GM12878 (cell line): ENCODE measurements around the gene TTC23L. TPM values are rescaled to one million over a fixed set of nuclear protein-coding genes. Genes with fewer than 3 reads are reported as not detected.
A peak's percentile ranks its signal among the peaks of the same experiment; 100 is the strongest.

Experiments used
- CHD1 ChIP-seq: IDR thresholded peaks from 2 replicates; pipeline ENCODE4 v1.6.1; 2012; ENCODE audit warnings: low read depth, low read length, improper control_type of control experiment
- CREB1 ChIP-seq: IDR thresholded peaks from 2 replicates; pipeline ENCODE4 v1.6.1; 2012; ENCODE audit warnings: low read depth, mild to moderate bottlenecking, inconsistent platforms
- FOXK2 ChIP-seq: fragments of 450-650 bp; IDR thresholded peaks from 2 replicates; pipeline ENCODE4 v1.6.1; 2017; ENCODE audit warnings: mild to moderate bottlenecking, moderate library complexity
- GABPA ChIP-seq: IDR thresholded peaks from 2 replicates; pipeline ENCODE4 v1.6.1; 2014; ENCODE audit warnings: antibody characterized with exemption, low read depth, mild to moderate bottlenecking, inconsistent platforms
- IKZF1 ChIP-seq: fragments of 450-650 bp; conservative IDR thresholded peaks from 2 replicates; pipeline ENCODE4 v1.6.1; 2017; ENCODE audit warnings: antibody characterized with exemption, mild to moderate bottlenecking
- IRF4 ChIP-seq: IDR thresholded peaks from 2 replicates; pipeline ENCODE4 v1.6.1; 2011; ENCODE audit warnings: low read depth, low read length
- MXI1 ChIP-seq: fragments of 150-350 bp; IDR thresholded peaks from 2 replicates; pipeline ENCODE4 v1.6.1; 2011; ENCODE audit warnings: low read depth, mild to moderate bottlenecking, inconsistent platforms, low read length, improper control_type of control experiment
- MYC ChIP-seq: IDR thresholded peaks from 2 replicates; pipeline ENCODE4 v1.6.1; 2011; ENCODE audit warnings: mild to moderate bottlenecking, low read length, moderate library complexity, inconsistent platforms; ENCODE audit not compliant: insufficient read depth, insufficient replicate concordance, insufficient read length, severe bottlenecking
- NFYB ChIP-seq: IDR thresholded peaks from 2 replicates; pipeline ENCODE4 v1.6.1; 2011; ENCODE audit warnings: low read depth, mild to moderate bottlenecking, low read length, improper control_type of control experiment, moderate library complexity; ENCODE audit not compliant: insufficient read depth
- NR2C1 ChIP-seq: fragments of 450-650 bp; IDR thresholded peaks from 2 replicates; pipeline ENCODE4 v1.6.1; 2017; ENCODE audit warnings: antibody characterized with exemption, mild to moderate bottlenecking, moderate library complexity
- SMC3 ChIP-seq: IDR thresholded peaks from 2 replicates; pipeline ENCODE4 v1.6.1; 2011; ENCODE audit warnings: low read length, improper control_type of control experiment, borderline replicate concordance
- WRNIP1 ChIP-seq: IDR thresholded peaks from 2 replicates; pipeline ENCODE4 v1.6.1; 2011; ENCODE audit warnings: low read depth, low read length, improper control_type of control experiment, borderline replicate concordance
- YBX1 ChIP-seq: fragments of 450-650 bp; IDR thresholded peaks from 2 replicates; pipeline ENCODE4 v1.6.1; 2016; ENCODE audit warnings: antibody characterized with exemption
- ZNF207 ChIP-seq: fragments of 450-650 bp; IDR thresholded peaks from 2 replicates; pipeline ENCODE4 v1.6.1; 2014; ENCODE audit warnings: antibody characterized with exemption, mild to moderate bottlenecking, borderline replicate concordance
- polyA plus RNA-seq, 11 experiments: library from polyadenylated mRNA; depleted of rRNA in 4 of 11; unstranded in 6 of 11; stranded (reverse) in 5 of 11; fragments of >200 nt; fragmentation: Nextera tagmentation in 4 of 11; fragmentation: Illumina TruSeq in 1 of 11; extraction: Ambion mirVana in 4 of 11; extraction: Trizol in 1 of 11; gene quantifications; 1 replicate in 1 of 11; 2 replicates in 10 of 11; pipeline versions ENCODE4 v1.2.1 to v1.2.3, GENCODE V29; 2011 to 2016; ENCODE audit warnings: inconsistent platforms in 2 of 11, missing spikeins in 2 of 11, low read depth in 1 of 11
- total RNA-seq, 4 experiments: library from RNA; depleted of rRNA in 3 of 4; stranded (reverse); fragments of >200 nt in 3 of 4; fragmentation: Illumina TruSeq in 1 of 4; extraction: Trizol in 1 of 4; gene quantifications; 2 replicates each; pipeline versions ENCODE4 v1.2.1 to v1.2.3, GENCODE V29; 2013 to 2021
- TF ChIP-seq, protein P1 (sequence below): fragments of 450-650 bp; IDR thresholded peaks from 2 replicates; pipeline ENCODE4 v1.6.1; 2016; ENCODE audit warnings: mild to moderate bottlenecking, moderate library complexity, borderline replicate concordance
- TF ChIP-seq, protein P2 (sequence below): IDR thresholded peaks from 2 replicates; pipeline ENCODE4 v1.6.1; 2012; ENCODE audit warnings: low read length, inconsistent platforms
- TF ChIP-seq, protein P3 (sequence below): fragments of 450-650 bp; formaldehyde crosslinking; IDR thresholded peaks from 2 replicates; pipeline ENCODE4 v1.5.0; 2022; ENCODE audit warnings: mild to moderate bottlenecking, missing genetic modification characterization
- TF ChIP-seq, protein P4 (sequence below), 3 experiments: IDR thresholded peaks in 2 of 3; conservative IDR thresholded peaks in 1 of 3; 2 replicates each; pipeline ENCODE4 v1.5.1; 2011; ENCODE audit warnings: low read depth in 3 of 3, low read length in 3 of 3, mild to moderate bottlenecking in 3 of 3, control low read depth in 2 of 3, moderate library complexity in 2 of 3, inconsistent platforms in 1 of 3, mixed read lengths in 1 of 3; ENCODE audit not compliant: control insufficient read depth in 2 of 3, insufficient read depth in 1 of 3; ENCODE audit errors: extremely low read depth in 1 of 3

The TTC23L gene
- total and polyA plus RNA-seq, 10 of the 15 experiments (the other 5 are each of a cell fraction or from before 2014, with no cell fraction given) = 0.09 to 0.34 TPM; not detected in 8

DNA sequence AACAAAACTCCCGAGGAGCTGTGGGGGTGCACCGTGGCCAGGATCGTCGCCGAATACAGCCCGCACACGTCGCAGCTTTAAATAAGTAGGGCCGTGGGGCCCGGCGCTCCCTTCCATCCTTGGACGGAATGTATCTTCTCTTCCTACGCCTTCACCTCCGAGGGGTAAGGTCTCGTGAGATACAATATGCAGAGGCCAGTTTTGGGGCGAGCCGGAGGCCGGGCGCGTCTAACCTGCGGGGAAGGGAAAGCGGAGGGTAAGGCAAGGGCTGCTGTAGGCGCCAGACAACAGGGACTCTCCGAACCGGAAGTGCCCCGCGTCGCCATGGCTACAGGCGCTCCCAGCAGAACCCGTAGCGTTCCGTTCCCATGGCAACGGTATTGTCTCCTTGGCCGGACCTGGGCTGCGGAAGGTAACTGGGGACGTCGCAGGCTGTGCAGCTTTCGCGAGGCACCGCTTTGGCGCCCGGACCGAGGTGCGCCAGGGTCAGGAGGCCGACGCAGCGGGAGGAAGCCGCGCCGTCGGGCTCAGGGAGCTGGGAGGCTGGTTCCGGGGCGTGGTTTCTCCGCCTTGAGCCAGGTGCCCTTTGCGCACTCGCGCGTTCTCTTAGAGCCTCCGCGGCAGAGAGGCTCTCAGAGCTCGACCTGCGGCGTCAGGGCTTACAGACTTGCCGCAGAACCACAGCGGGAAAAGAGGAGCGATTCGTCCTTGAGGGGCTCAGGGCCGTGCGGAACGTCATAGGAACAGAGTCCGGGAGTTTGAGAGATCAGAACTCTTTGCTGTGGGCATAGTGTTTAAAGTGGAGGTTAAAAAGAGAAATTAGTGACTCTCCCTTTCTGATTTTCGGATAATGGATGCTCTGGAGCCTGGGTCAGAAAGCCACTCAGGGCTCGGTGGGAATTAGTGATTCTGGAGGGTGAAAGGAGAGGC is at the start of gene TTC23L (continued):
- TF ChIP-seq, protein P1, sequence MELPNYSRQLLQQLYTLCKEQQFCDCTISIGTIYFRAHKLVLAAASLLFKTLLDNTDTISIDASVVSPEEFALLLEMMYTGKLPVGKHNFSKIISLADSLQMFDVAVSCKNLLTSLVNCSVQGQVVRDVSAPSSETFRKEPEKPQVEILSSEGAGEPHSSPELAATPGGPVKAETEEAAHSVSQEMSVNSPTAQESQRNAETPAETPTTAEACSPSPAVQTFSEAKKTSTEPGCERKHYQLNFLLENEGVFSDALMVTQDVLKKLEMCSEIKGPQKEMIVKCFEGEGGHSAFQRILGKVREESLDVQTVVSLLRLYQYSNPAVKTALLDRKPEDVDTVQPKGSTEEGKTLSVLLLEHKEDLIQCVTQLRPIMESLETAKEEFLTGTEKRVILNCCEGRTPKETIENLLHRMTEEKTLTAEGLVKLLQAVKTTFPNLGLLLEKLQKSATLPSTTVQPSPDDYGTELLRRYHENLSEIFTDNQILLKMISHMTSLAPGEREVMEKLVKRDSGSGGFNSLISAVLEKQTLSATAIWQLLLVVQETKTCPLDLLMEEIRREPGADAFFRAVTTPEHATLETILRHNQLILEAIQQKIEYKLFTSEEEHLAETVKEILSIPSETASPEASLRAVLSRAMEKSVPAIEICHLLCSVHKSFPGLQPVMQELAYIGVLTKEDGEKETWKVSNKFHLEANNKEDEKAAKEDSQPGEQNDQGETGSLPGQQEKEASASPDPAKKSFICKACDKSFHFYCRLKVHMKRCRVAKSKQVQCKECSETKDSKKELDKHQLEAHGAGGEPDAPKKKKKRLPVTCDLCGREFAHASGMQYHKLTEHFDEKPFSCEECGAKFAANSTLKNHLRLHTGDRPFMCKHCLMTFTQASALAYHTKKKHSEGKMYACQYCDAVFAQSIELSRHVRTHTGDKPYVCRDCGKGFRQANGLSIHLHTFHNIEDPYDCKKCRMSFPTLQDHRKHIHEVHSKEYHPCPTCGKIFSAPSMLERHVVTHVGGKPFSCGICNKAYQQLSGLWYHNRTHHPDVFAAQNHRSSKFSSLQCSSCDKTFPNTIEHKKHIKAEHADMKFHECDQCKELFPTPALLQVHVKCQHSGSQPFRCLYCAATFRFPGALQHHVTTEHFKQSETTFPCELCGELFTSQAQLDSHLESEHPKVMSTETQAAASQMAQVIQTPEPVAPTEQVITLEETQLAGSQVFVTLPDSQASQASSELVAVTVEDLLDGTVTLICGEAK = peak; percentile 84
- TF ChIP-seq CHD1 (no peak), MXI1 (peak; percentile 86), SMC3 (no peak), WRNIP1 (no peak), IRF4 (peak; percentile 57; the same call in 1 of the 2 replicates), MYC (no peak), NR2C1 (no peak), ZNF207 (no peak), CREB1 (0 out of 2 replicates have a peak, but pooled peaks have one; percentile 36), GABPA (peak; percentile 85), FOXK2 (no peak), YBX1 (no peak), NFYB (no peak), IKZF1 (peak; percentile 76)
- TF ChIP-seq, protein P2, sequence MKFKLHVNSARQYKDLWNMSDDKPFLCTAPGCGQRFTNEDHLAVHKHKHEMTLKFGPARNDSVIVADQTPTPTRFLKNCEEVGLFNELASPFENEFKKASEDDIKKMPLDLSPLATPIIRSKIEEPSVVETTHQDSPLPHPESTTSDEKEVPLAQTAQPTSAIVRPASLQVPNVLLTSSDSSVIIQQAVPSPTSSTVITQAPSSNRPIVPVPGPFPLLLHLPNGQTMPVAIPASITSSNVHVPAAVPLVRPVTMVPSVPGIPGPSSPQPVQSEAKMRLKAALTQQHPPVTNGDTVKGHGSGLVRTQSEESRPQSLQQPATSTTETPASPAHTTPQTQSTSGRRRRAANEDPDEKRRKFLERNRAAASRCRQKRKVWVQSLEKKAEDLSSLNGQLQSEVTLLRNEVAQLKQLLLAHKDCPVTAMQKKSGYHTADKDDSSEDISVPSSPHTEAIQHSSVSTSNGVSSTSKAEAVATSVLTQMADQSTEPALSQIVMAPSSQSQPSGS = no peak
- TF ChIP-seq, protein P3, sequence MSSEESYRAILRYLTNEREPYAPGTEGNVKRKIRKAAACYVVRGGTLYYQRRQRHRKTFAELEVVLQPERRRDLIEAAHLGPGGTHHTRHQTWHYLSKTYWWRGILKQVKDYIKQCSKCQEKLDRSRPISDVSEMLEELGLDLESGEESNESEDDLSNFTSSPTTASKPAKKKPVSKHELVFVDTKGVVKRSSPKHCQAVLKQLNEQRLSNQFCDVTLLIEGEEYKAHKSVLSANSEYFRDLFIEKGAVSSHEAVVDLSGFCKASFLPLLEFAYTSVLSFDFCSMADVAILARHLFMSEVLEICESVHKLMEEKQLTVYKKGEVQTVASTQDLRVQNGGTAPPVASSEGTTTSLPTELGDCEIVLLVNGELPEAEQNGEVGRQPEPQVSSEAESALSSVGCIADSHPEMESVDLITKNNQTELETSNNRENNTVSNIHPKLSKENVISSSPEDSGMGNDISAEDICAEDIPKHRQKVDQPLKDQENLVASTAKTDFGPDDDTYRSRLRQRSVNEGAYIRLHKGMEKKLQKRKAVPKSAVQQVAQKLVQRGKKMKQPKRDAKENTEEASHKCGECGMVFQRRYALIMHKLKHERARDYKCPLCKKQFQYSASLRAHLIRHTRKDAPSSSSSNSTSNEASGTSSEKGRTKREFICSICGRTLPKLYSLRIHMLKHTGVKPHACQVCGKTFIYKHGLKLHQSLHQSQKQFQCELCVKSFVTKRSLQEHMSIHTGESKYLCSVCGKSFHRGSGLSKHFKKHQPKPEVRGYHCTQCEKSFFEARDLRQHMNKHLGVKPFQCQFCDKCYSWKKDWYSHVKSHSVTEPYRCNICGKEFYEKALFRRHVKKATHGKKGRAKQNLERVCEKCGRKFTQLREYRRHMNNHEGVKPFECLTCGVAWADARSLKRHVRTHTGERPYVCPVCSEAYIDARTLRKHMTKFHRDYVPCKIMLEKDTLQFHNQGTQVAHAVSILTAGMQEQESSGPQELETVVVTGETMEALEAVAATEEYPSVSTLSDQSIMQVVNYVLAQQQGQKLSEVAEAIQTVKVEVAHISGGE (CRISPR knock-in tag) = peak; percentile 39; the same call in 1 of the 2 replicates
- TF ChIP-seq, protein P4, sequence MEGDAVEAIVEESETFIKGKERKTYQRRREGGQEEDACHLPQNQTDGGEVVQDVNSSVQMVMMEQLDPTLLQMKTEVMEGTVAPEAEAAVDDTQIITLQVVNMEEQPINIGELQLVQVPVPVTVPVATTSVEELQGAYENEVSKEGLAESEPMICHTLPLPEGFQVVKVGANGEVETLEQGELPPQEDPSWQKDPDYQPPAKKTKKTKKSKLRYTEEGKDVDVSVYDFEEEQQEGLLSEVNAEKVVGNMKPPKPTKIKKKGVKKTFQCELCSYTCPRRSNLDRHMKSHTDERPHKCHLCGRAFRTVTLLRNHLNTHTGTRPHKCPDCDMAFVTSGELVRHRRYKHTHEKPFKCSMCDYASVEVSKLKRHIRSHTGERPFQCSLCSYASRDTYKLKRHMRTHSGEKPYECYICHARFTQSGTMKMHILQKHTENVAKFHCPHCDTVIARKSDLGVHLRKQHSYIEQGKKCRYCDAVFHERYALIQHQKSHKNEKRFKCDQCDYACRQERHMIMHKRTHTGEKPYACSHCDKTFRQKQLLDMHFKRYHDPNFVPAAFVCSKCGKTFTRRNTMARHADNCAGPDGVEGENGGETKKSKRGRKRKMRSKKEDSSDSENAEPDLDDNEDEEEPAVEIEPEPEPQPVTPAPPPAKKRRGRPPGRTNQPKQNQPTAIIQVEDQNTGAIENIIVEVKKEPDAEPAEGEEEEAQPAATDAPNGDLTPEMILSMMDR (IDR thresholded peaks at IDR 0.05 in 2 of 3, conservative IDR thresholded peaks at IDR 0.05 in 1 of 3; ENCODE audit: control insufficient read depth in 2 of 3, extremely low read depth in 1 of 3, insufficient read depth in 1 of 3, low read depth in 3 of 3, low read length in 3 of 3) = no peak
- TF ChIP-seq, all 136 proteins: peak for 30
